ENCODE measurements around the gene HS3ST3A1.

The HS3ST3A1 gene

GRCh38 chr17:13485327-13485726 lies 116.4 kb downstream of the HS3ST3A1 start:
- H3K36me3 ChIP-seq (ENCODE audit: control insufficient read depth in 4 of 4, insufficient read depth in 4 of 4, low read length in 3 of 4), result no peaks in the 10 kb centered on the region
- CTCF ChIA-PET, result no interaction called here
- H3K9me3 ChIP-seq (ENCODE audit: control extremely low read depth in 1 of 5, control insufficient read depth in 4 of 5, insufficient read depth in 2 of 5, low read depth in 1 of 5, low read length in 4 of 5), result peaks cover 1 to 16% (median 11%) of the 10 kb centered on the region in 5 experiments
- no peaks in the 10 kb centered on the region for H3K27me3 ChIP-seq (replicated peaks in 2 of 5; ENCODE audit: control insufficient read depth in 4 of 5, insufficient read depth in 5 of 5, low read length in 4 of 5)
- WGBS (ENCODE audit: insufficient coverage), result 100% methylated on average over 1 of the region's 3 CpGs
- peak in 1 of 3 donors; percentile 26 for DNase-seq
- no peak overlapping the region for H3K27ac ChIP-seq (ENCODE audit: insufficient read depth in 1 of 2, low read depth in 1 of 2, low read length in 2 of 2, poor library complexity in 1 of 2, severe bottlenecking in 2 of 2)
- peaks cover 0 to 2% (median 0%) of the 10 kb centered on the region in 4 experiments for H3K4me1 ChIP-seq (ENCODE audit: control extremely low read depth in 1 of 4, control insufficient read depth in 4 of 4, insufficient read depth in 4 of 4, low read length in 3 of 4)
- no peak overlapping the region for H3K4me3 ChIP-seq (ENCODE audit: control insufficient read depth in 1 of 7, extremely low read depth in 1 of 7, insufficient read depth in 4 of 7, low read depth in 2 of 7, low read length in 6 of 7)
- POLR2A ChIA-PET, result interaction anchor here (0.6 kb wide), 1 partner anchor 851 kb away, joined by 3 read pairs; no protein-coding TSS in a partner anchor

GRCh38 chr17:13484020-13484419 lies 117.7 kb downstream of the HS3ST3A1 start:
- Histone ChIP-seq H3K36me3 (ENCODE audit: control insufficient read depth in 4 of 4, insufficient read depth in 4 of 4, low read length in 3 of 4) (no peaks in the 10 kb centered on the region), H3K9me3 (ENCODE audit: control extremely low read depth in 1 of 5, control insufficient read depth in 4 of 5, insufficient read depth in 2 of 5, low read depth in 1 of 5, low read length in 4 of 5) (peaks cover 1 to 23% (median 11%) of the 10 kb centered on the region in 5 experiments), H3K4me1 (ENCODE audit: control extremely low read depth in 1 of 4, control insufficient read depth in 4 of 4, insufficient read depth in 4 of 4, low read length in 3 of 4) (no peaks in the 10 kb centered on the region), H3K27me3 (replicated peaks in 2 of 5; ENCODE audit: control insufficient read depth in 4 of 5, insufficient read depth in 5 of 5, low read length in 4 of 5) (no peaks in the 10 kb centered on the region), H3K27ac (ENCODE audit: insufficient read depth in 1 of 2, low read depth in 1 of 2, low read length in 2 of 2, poor library complexity in 1 of 2, severe bottlenecking in 2 of 2) (no peak overlapping the region), H3K4me3 (ENCODE audit: control insufficient read depth in 1 of 7, extremely low read depth in 1 of 7, insufficient read depth in 4 of 7, low read depth in 2 of 7, low read length in 6 of 7) (no peak overlapping the region)
- 90% methylated on average over 3 of the region's 4 CpGs for WGBS (ENCODE audit: insufficient coverage)
- POLR2A ChIA-PET, result no interaction called here
- CTCF ChIA-PET, result no interaction called here
- DNase-seq, result no peak

GRCh38 chr17:13480877-13481276 lies 120.9 kb downstream of the HS3ST3A1 start:
- no peaks in the 10 kb centered on the region for H3K36me3 ChIP-seq (ENCODE audit: control insufficient read depth in 4 of 4, insufficient read depth in 4 of 4, low read length in 3 of 4)
- peak in 1 of 3 donors; percentile 12 for DNase-seq
- ChIA-PET CTCF (no interaction called here), POLR2A (no interaction called here)
- peaks cover 0 to 10% (median 2%) of the 10 kb centered on the region in 4 experiments for H3K4me1 ChIP-seq (ENCODE audit: control extremely low read depth in 1 of 4, control insufficient read depth in 4 of 4, insufficient read depth in 4 of 4, low read length in 3 of 4)
- H3K27me3 ChIP-seq (replicated peaks in 2 of 5; ENCODE audit: control insufficient read depth in 4 of 5, insufficient read depth in 5 of 5, low read length in 4 of 5), result no peaks in the 10 kb centered on the region
- no peak overlapping the region for H3K27ac ChIP-seq (ENCODE audit: insufficient read depth in 1 of 2, low read depth in 1 of 2, low read length in 2 of 2, poor library complexity in 1 of 2, severe bottlenecking in 2 of 2)
- H3K4me3 ChIP-seq (ENCODE audit: control insufficient read depth in 1 of 7, extremely low read depth in 1 of 7, insufficient read depth in 4 of 7, low read depth in 2 of 7, low read length in 6 of 7), result peak overlapping the region in 1 of 7 experiments; percentile 19
- peaks cover 1 to 23% (median 11%) of the 10 kb centered on the region in 5 experiments for H3K9me3 ChIP-seq (ENCODE audit: control extremely low read depth in 1 of 5, control insufficient read depth in 4 of 5, insufficient read depth in 2 of 5, low read depth in 1 of 5, low read length in 4 of 5)

- Histone ChIP-seq H3K4me3 (ENCODE audit: control insufficient read depth in 1 of 7, extremely low read depth in 1 of 7, insufficient read depth in 4 of 7, low read depth in 2 of 7, low read length in 6 of 7) (no peak overlapping the region), H3K36me3 (ENCODE audit: control insufficient read depth in 4 of 4, insufficient read depth in 4 of 4, low read length in 3 of 4) (no peaks in the 10 kb centered on the region), H3K27me3 (replicated peaks in 2 of 5; ENCODE audit: control insufficient read depth in 4 of 5, insufficient read depth in 5 of 5, low read length in 4 of 5) (no peaks in the 10 kb centered on the region), H3K27ac (ENCODE audit: insufficient read depth in 1 of 2, low read depth in 1 of 2, low read length in 2 of 2, poor library complexity in 1 of 2, severe bottlenecking in 2 of 2) (no peak overlapping the region), H3K9me3 (ENCODE audit: control extremely low read depth in 1 of 5, control insufficient read depth in 4 of 5, insufficient read depth in 2 of 5, low read depth in 1 of 5, low read length in 4 of 5) (peaks cover 1 to 23% (median 11%) of the 10 kb centered on the region in 5 experiments), H3K4me1 (ENCODE audit: control extremely low read depth in 1 of 4, control insufficient read depth in 4 of 4, insufficient read depth in 4 of 4, low read length in 3 of 4) (peaks cover 0 to 15% (median 3%) of the 10 kb centered on the region in 4 experiments)
- ChIA-PET POLR2A (interaction anchor here (0.6 kb wide), 1 partner anchor 47 kb away, joined by 3 read pairs; no protein-coding TSS in a partner anchor), CTCF (no interaction called here)
- WGBS (ENCODE audit: insufficient coverage), result no CpG with 5 or more reads among the region's 2 CpGs
- no peak for DNase-seq
Measured at GRCh38 chr17:13478326-13478830, 123.4 kb downstream of the HS3ST3A1 start.

GRCh38 chr17:13477180-13477611 lies 124.5 kb downstream of the HS3ST3A1 start:
- H3K27ac ChIP-seq (ENCODE audit: insufficient read depth in 1 of 2, low read depth in 1 of 2, low read length in 2 of 2, poor library complexity in 1 of 2, severe bottlenecking in 2 of 2), result no peak overlapping the region
- H3K4me3 ChIP-seq (ENCODE audit: control insufficient read depth in 1 of 7, extremely low read depth in 1 of 7, insufficient read depth in 4 of 7, low read depth in 2 of 7, low read length in 6 of 7), result no peak overlapping the region
- H3K36me3 ChIP-seq (ENCODE audit: control insufficient read depth in 4 of 4, insufficient read depth in 4 of 4, low read length in 3 of 4), result no peaks in the 10 kb centered on the region
- peaks cover 0 to 15% (median 3%) of the 10 kb centered on the region in 4 experiments for H3K4me1 ChIP-seq (ENCODE audit: control extremely low read depth in 1 of 4, control insufficient read depth in 4 of 4, insufficient read depth in 4 of 4, low read length in 3 of 4)
- peaks cover 1 to 23% (median 11%) of the 10 kb centered on the region in 5 experiments for H3K9me3 ChIP-seq (ENCODE audit: control extremely low read depth in 1 of 5, control insufficient read depth in 4 of 5, insufficient read depth in 2 of 5, low read depth in 1 of 5, low read length in 4 of 5)
- POLR2A ChIA-PET, result no interaction called here
- CTCF ChIA-PET, result no interaction called here
- DNase-seq, result no peak
- no peaks in the 10 kb centered on the region for H3K27me3 ChIP-seq (replicated peaks in 2 of 5; ENCODE audit: control insufficient read depth in 4 of 5, insufficient read depth in 5 of 5, low read length in 4 of 5)

- Histone ChIP-seq H3K27ac (ENCODE audit: insufficient read depth in 1 of 2, low read depth in 1 of 2, low read length in 2 of 2, poor library complexity in 1 of 2, severe bottlenecking in 2 of 2) (no peak overlapping the region), H3K9me3 (ENCODE audit: control extremely low read depth in 1 of 5, control insufficient read depth in 4 of 5, insufficient read depth in 2 of 5, low read depth in 1 of 5, low read length in 4 of 5) (peaks cover 1 to 21% (median 11%) of the 10 kb centered on the region in 5 experiments), H3K36me3 (ENCODE audit: control insufficient read depth in 4 of 4, insufficient read depth in 4 of 4, low read length in 3 of 4) (no peaks in the 10 kb centered on the region), H3K4me3 (ENCODE audit: control insufficient read depth in 1 of 7, extremely low read depth in 1 of 7, insufficient read depth in 4 of 7, low read depth in 2 of 7, low read length in 6 of 7) (no peak overlapping the region), H3K4me1 (ENCODE audit: control extremely low read depth in 1 of 4, control insufficient read depth in 4 of 4, insufficient read depth in 4 of 4, low read length in 3 of 4) (peaks cover 0 to 15% (median 3%) of the 10 kb centered on the region in 4 experiments), H3K27me3 (replicated peaks in 2 of 5; ENCODE audit: control insufficient read depth in 4 of 5, insufficient read depth in 5 of 5, low read length in 4 of 5) (no peaks in the 10 kb centered on the region)
- 100% methylated on average over 1 of the region's 1 CpG for WGBS (ENCODE audit: insufficient coverage)
- ChIA-PET CTCF (no interaction called here), POLR2A (no interaction called here)
- DNase-seq, result no peak
Measured at GRCh38 chr17:13476720-13477119, 125.0 kb downstream of the HS3ST3A1 start.

GRCh38 chr17:13475574-13476223 lies 126.0 kb downstream of the HS3ST3A1 start:
- Histone ChIP-seq H3K9me3 (ENCODE audit: control extremely low read depth in 1 of 5, control insufficient read depth in 4 of 5, insufficient read depth in 2 of 5, low read depth in 1 of 5, low read length in 4 of 5) (peaks cover 0 to 11% (median 3%) of the 10 kb centered on the region in 5 experiments), H3K27me3 (replicated peaks in 2 of 5; ENCODE audit: control insufficient read depth in 4 of 5, insufficient read depth in 5 of 5, low read length in 4 of 5) (no peaks in the 10 kb centered on the region), H3K4me1 (ENCODE audit: control extremely low read depth in 1 of 4, control insufficient read depth in 4 of 4, insufficient read depth in 4 of 4, low read length in 3 of 4) (peaks cover 0 to 15% (median 3%) of the 10 kb centered on the region in 4 experiments), H3K36me3 (ENCODE audit: control insufficient read depth in 4 of 4, insufficient read depth in 4 of 4, low read length in 3 of 4) (no peaks in the 10 kb centered on the region), H3K27ac (ENCODE audit: insufficient read depth in 1 of 2, low read depth in 1 of 2, low read length in 2 of 2, poor library complexity in 1 of 2, severe bottlenecking in 2 of 2) (no peak overlapping the region), H3K4me3 (ENCODE audit: control insufficient read depth in 1 of 7, extremely low read depth in 1 of 7, insufficient read depth in 4 of 7, low read depth in 2 of 7, low read length in 6 of 7) (no peak overlapping the region)
- DNase-seq, result peak; percentile 8 to 86 (median 33)
- ChIA-PET POLR2A (no interaction called here), CTCF (no interaction called here)
- WGBS (ENCODE audit: insufficient coverage), result 78% methylated on average over 1 of the region's 2 CpGs
